ENCODE data around the gene CPA4. TPM values are rescaled to one million over a fixed set of nuclear protein-coding genes. Genes with fewer than 3 reads are reported as not detected.
A peak's percentile ranks its signal among the peaks of the same experiment; 100 is the strongest.

Gene CPA4
- total RNA-seq, 2 experiments from 2014 or later: not detected

DNA sequence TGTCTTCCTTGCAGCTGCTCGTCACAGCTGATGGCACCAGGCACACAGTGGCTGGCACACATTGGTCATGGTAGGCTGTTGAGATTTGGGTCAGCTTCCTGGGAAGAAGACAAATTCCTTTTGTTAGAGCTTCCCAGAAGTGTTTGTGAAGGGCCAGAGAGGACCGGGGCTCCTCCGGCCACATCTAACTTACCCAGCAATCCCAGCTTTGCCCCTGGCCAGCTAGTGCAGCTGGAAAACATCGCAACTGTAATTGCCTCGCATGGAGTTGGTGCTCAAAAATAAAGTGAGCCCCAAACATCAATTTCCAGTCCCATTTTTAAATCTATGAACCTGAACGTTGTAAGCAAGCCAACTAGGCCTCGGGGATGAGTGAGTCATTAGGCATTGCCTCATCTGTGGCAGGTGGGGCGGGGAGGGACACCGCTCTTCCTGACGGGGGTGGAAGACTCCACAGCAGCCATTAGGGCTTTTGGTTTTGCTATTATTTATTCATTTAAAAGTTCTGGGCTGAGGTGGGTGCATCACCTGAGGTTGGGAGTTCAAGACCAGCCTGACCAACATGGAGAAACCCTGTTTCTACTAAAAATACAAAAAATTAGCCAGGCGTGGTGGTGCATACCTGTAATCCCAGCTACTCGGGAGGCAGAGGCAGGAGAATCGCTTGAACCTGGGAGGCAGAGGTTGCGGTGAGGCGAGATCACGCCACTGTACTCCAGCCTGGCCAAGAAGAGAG is 64.1 kb downstream of the CPA4 start:
- Mint-ChIP-seq H3K27ac (no peak overlapping the region), H3K4me1 (no peaks in the 10 kb centered on the region), H3K4me3 (no peak overlapping the region), H3K27me3 (no peaks in the 10 kb centered on the region), H3K9me3 (peaks cover 13% of the 10 kb centered on the region), H3K36me3 (ENCODE audit: low read depth) (no peaks in the 10 kb centered on the region)
- ChIA-PET POLR2A (no interaction called here), CTCF (interaction anchor here (1.1 kb wide), 1 partner anchor 13 kb away, joined by 3 read pairs; the partner anchor contains the start of gene CPA5)
- no peak for DNase-seq

DNA sequence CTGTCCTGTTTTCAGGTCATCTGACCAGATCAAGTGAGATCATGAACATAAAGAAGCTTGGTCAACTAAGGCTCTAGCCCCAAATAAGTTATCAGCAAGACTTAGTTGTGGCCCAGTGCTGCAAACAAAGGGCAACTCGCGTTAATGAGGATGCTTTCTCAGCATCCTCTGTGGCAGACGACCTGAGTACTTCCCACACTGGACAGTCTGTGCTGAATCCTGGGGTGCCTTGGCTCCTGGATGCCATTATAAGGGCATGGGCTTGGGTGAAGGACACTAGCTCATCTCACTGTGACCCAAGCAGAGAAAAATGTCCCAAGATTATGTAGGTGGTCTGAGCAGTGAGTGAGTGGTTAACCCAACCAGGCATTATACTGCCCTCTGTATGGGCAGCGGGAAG is 65.5 kb downstream of the CPA4 start:
- CTCF ChIA-PET: interaction anchor here (0.6 to 1.1 kb wide), 3 partner anchors 12 to 161 kb away, joined by 3 to 5 read pairs (median 5); no protein-coding TSS in a partner anchor
- Mint-ChIP-seq H3K4me3 (no peak overlapping the region), H3K27me3 (no peaks in the 10 kb centered on the region), H3K4me1 (no peaks in the 10 kb centered on the region), H3K9me3 (peaks cover 13% of the 10 kb centered on the region), H3K36me3 (ENCODE audit: low read depth) (no peaks in the 10 kb centered on the region), H3K27ac (no peak overlapping the region)
- POLR2A ChIA-PET: no interaction called here
- no peak for DNase-seq

DNA sequence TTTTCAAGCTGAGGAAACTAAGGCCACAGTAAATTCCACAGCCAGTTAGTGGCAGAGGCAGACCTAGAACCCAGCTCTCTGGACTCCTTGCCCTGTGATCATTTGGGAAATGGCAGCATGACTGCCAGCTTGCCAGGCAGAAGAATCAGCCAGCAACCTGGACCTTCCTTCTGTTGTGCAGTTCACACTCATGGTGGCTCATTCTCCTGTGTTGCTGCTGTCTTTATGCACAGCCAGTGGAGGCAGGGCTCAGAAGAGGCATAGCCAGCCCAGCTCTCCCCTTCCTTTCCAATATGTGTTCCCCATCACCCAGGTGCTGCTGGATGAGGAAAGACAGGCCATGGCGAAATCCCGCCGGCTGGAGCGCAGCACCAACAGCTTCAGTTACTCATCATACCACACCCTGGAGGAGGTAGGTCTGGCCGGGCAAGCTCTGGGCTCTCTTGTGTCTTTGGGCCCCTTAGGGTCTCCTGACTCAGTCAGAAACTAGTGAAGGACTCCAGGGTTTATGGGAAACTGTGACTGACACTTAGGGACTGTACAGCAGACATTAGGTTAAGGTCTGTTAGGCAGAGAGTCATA is 66.4 kb downstream of the CPA4 start:
- ChIA-PET CTCF (interaction anchor here (0.6 kb wide), 1 partner anchor 160 kb away, joined by 3 read pairs; no protein-coding TSS in a partner anchor), POLR2A (no interaction called here)
- Mint-ChIP-seq H3K9me3 (peaks cover 13% of the 10 kb centered on the region), H3K4me1 (no peaks in the 10 kb centered on the region), H3K27ac (no peak overlapping the region), H3K4me3 (no peak overlapping the region), H3K27me3 (no peaks in the 10 kb centered on the region), H3K36me3 (ENCODE audit: low read depth) (no peaks in the 10 kb centered on the region)
- no peak for DNase-seq

DNA sequence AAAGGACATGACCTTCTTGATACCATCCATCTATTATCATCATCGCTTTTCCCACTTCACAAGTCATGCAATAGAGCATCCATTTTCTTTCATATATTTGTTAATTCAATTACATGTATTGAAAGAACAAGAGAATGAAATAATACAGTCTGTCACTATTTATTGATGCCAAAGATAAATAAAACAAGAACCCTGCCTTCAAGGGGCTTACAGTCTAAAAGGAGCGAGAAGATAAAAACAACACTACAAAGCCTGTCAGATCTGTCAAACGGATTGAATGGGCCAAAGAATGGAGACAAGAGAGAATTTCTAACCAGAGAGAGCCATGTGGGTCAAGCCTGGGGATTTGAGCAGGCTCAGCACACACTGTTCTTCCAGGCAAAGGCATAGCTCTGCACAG is 67.6 kb downstream of the CPA4 start:
- H3K4me3 Mint-ChIP-seq: no peak overlapping the region
- H3K27ac Mint-ChIP-seq: no peak overlapping the region
- no peaks in the 10 kb centered on the region for H3K27me3 Mint-ChIP-seq
- no peak for DNase-seq
- peaks cover 13% of the 10 kb centered on the region for H3K9me3 Mint-ChIP-seq
- H3K36me3 Mint-ChIP-seq (ENCODE audit: low read depth): no peaks in the 10 kb centered on the region
- CTCF ChIA-PET: no interaction called here
- POLR2A ChIA-PET: no interaction called here
- H3K4me1 Mint-ChIP-seq: no peaks in the 10 kb centered on the region

DNA sequence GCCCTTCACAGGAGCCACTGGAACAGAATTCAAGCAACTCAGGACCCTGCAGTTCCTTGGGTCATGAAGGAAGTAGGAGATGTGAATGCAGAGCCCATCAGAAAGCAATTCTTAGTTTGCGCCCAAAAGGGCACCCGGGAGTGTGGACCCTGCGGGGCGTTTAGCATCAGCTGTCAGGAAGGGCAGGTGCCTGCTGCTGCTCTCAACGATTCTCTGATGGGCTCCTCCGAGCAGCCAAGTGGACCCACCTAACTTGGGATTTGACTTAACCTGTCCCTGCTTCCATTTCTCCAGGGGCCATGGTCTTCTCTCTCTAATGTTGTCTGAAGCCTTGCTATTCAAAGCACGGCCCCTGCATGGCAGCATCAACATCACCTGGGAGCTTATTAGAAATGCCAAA is 68.7 kb downstream of the CPA4 start:
- Mint-ChIP-seq H3K36me3 (ENCODE audit: low read depth) (no peaks in the 10 kb centered on the region), H3K4me3 (no peak overlapping the region), H3K27ac (no peak overlapping the region), H3K9me3 (peaks cover 13% of the 10 kb centered on the region), H3K27me3 (no peaks in the 10 kb centered on the region), H3K4me1 (no peaks in the 10 kb centered on the region)
- DNase-seq: no peak
- ChIA-PET CTCF (no interaction called here), POLR2A (no interaction called here)

DNA sequence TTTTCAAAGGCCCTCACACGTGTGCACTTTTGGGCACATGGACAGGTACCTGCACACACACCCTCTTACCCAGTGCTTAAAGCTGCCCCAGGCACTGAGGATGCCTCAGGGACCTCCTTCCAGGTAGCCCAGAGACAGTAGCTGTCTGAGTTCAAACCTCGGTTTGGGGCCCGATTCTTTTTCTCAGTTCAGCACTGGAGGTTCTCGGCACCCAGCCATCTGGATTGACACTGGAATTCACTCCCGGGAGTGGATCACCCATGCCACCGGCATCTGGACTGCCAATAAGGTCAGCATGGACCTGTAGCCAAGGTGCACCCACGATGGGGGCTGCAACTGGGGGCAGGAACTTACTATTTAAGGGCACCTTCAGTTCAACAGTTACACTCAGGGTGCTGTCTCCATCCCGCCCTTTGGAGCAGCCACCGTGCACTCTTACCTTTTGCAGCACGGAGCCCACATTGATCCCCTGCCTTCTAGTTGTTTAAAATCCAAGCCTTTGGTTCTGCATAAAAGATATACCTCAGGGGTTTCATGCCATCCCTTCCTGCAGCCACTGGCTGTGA is 69.4 kb downstream of the CPA4 start:
- Mint-ChIP-seq H3K36me3 (ENCODE audit: low read depth) (peaks cover 2% of the 10 kb centered on the region), H3K27ac (no peak overlapping the region), H3K4me3 (no peak overlapping the region), H3K9me3 (peaks cover 18% of the 10 kb centered on the region), H3K4me1 (peaks cover 5% of the 10 kb centered on the region), H3K27me3 (no peaks in the 10 kb centered on the region)
- no peak for DNase-seq
- ChIA-PET CTCF (interaction anchor here (1.2 to 1.4 kb wide), 2 partner anchors 9 to 17 kb away, joined by 3 to 5 read pairs; partner anchors contain the start of gene CPA5), POLR2A (no interaction called here)

DNA sequence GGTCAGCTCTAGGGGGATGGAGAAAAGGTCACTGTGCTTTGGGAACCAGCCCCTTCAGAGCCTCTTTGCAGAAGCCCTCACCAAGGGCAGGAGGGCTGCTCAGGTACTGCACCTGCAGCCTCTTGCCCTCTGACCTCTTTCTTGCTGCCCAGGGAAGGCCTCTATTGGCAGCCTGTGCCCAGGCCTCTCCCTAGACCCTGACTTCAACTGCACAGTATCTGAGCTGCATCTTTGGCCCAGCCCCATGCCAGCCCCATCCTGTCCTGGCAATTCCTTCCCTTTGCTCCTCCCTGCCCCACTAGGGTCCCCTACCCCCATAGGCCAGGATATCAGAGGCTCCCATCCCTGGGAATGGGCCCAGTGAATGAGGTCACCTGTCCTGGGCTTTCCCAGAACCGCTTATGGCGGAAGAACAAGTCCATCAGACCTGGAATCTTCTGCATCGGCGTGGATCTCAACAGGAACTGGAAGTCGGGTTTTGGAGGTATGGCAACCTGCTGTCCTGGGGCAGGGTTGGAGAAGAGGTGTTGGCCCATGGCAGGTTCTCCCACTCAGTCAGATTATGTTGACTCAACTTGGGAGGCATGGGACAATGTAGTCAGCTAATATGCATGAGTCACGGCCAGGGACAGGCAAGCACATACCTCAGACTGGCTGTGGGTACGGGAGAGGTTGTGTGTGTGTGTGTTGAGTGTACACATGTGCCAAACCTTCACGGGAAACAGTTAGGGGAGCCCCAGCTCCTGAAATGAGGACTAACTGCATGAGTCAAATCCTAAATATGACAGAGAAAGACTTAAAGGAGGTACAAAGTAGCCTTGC is 70.3 kb downstream of the CPA4 start:
- Mint-ChIP-seq H3K27ac (no peak overlapping the region), H3K4me1 (peaks cover 10% of the 10 kb centered on the region), H3K9me3 (peaks cover 17% of the 10 kb centered on the region), H3K27me3 (no peaks in the 10 kb centered on the region), H3K36me3 (ENCODE audit: low read depth) (peaks cover 3% of the 10 kb centered on the region), H3K4me3 (no peak overlapping the region)
- ChIA-PET POLR2A (no interaction called here), CTCF (interaction anchor here (1.2 to 1.4 kb wide), 2 partner anchors 8 to 18 kb away, joined by 3 to 5 read pairs; partner anchors contain the start of gene CPA5)
- no peak for DNase-seq

DNA sequence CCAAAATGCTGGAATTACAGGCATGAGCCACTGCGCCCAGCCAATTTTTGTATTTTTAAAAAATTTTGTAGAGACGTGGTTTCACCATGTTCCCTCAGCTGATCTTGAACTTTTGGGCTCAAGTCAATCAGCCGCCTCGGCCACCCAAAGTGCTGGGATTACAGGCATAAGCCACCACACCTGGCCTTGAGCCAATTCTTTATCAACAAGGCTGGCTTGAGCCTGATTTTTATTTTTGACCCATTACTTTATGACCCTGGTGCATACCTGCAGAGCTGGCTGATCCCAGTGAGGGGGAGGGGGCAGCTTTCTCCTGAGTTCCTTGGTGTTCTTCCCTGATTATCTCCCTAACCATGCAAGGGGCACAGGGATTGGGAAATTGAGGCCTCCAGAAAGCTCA is 71.5 kb downstream of the CPA4 start:
- Mint-ChIP-seq H3K9me3 (peaks cover 15% of the 10 kb centered on the region), H3K36me3 (ENCODE audit: low read depth) (peaks cover 3% of the 10 kb centered on the region), H3K4me3 (no peak overlapping the region), H3K27ac (no peak overlapping the region), H3K27me3 (no peaks in the 10 kb centered on the region), H3K4me1 (peaks cover 22% of the 10 kb centered on the region)
- DNase-seq: no peak
- POLR2A ChIA-PET: interaction anchor here (0.6 kb wide), 1 partner anchor 193 kb away, joined by 5 read pairs; no protein-coding TSS in a partner anchor
- CTCF ChIA-PET: no interaction called here

DNA sequence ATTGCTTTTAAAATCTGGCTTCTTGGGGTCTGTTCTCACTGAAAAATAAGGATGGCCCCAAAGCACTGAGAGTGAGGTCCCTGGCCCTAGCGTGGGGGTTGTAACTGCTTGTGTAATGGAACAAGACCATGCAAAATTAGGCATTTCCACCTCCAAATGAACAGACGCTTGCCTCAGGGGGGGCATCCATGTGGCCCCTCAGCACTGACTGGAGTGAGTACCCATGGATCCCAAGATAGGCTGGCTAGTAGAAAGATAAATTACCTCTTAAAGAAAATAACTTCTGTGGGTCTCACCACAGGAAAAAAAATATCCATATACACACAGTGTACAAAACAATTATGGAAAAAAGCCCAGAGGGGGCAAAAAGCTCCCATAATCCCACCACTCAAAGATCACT is 72.1 kb downstream of the CPA4 start:
- Mint-ChIP-seq H3K27me3 (no peaks in the 10 kb centered on the region), H3K27ac (no peak overlapping the region), H3K4me3 (no peak overlapping the region), H3K4me1 (peaks cover 27% of the 10 kb centered on the region), H3K36me3 (ENCODE audit: low read depth) (peaks cover 3% of the 10 kb centered on the region), H3K9me3 (peaks cover 10% of the 10 kb centered on the region)
- ChIA-PET CTCF (no interaction called here), POLR2A (no interaction called here)
- no peak for DNase-seq

DNA sequence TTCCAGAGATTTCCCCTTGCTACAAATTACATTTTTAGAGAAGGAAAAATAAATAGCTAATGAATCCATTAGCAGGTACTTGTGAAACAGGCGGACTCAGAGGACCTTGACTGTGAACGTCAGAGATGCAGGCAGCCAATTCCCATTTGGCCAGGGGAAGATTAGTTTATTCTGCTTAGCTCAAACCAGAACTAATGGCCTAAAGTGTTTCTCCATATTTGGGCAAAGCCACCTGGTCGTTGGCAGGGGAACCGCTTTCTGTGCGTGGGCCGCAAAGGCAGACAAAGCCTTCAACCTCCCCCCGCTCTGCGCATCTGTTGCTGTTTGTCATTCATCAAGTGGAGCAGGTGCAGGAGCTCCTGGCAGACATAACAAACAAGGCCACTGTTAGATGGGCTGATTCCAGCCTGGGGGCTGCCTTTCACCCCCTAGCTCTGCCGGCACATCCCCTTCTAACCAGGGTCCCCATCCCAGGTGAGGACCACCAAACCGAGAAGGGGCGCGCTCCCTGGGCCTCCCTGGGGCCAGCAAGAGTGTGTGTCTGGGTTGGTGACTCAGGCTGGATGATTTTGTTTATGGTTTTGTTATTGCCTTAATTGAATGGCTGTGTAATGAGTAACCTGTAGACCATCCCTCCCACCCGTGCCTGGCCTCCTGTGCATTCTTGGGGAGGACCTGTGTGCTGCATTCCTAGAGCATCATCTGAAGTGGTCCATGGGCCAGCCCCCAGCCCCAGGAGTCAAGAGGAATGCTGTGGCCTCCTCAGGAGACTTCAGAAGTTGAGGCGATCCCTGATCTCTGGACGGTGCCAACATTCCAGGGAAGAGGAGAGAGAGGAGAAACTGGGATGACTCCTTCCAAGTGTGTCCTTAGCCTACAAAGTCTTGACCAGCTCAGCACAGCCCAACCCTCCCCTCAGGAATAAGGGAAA is 72.8 kb downstream of the CPA4 start:
- Mint-ChIP-seq H3K9me3 (peaks cover 5% of the 10 kb centered on the region), H3K27ac (no peak overlapping the region), H3K4me1 (peaks cover 27% of the 10 kb centered on the region), H3K36me3 (ENCODE audit: low read depth) (peaks cover 3% of the 10 kb centered on the region), H3K4me3 (no peak overlapping the region), H3K27me3 (no peaks in the 10 kb centered on the region)
- ChIA-PET POLR2A (no interaction called here), CTCF (no interaction called here)
- DNase-seq: no peak

DNA sequence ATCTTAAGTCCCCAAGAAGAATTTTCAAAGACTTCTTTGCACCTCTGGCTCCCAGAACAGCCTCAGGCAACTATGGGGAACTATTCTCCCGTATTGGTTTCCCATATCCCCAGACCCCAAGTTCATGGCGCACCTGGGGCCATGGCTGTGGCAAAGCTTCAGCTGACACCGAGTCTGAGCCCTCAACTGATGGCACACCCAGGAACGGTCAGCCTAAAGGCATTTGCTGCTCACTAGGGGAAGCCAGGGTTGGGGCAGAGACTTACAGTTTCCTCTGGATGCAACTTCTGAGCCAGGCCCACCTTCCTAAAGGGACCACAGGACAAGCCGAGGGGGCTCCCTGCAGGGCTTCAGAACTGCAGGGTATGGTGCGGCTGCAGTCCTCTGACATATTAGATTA is 73.6 kb downstream of the CPA4 start:
- no peak for DNase-seq
- ChIA-PET CTCF (no interaction called here), POLR2A (no interaction called here)
- H3K27ac Mint-ChIP-seq: no peak overlapping the region
- peaks cover 3% of the 10 kb centered on the region for H3K36me3 Mint-ChIP-seq (ENCODE audit: low read depth)
- peaks cover 5% of the 10 kb centered on the region for H3K9me3 Mint-ChIP-seq
- H3K4me1 Mint-ChIP-seq: peaks cover 27% of the 10 kb centered on the region
- H3K4me3 Mint-ChIP-seq: no peak overlapping the region
- no peaks in the 10 kb centered on the region for H3K27me3 Mint-ChIP-seq

DNA sequence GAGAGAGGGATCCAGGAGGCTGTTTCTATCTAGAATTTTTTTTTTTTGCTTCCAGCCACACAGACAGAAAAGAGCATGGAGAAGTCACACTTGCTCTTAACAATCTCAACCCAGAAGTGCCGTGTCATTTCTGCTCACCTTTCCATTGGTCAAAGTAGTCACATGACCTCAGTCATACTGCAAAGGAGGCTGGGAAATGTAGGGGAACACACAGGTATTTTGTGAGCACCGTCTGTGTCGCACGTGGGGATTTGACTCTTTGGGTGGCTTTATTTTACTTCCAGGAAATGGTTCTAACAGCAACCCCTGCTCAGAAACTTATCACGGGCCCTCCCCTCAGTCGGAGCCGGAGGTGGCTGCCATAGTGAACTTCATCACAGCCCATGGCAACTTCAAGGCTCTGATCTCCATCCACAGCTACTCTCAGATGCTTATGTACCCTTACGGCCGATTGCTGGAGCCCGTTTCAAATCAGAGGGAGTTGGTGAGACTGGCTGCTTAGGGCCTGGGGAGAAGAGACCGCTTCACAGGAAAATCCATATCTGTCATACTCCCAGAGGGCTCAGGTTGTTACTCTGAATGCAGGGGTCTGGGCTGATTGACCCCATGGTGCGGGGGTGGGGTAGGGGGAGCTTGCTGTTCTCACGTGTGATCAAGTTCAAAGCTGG is 74.3 kb downstream of the CPA4 start:
- ChIA-PET POLR2A (no interaction called here), CTCF (no interaction called here)
- DNase-seq: no peak
- Mint-ChIP-seq H3K9me3 (peaks cover 5% of the 10 kb centered on the region), H3K27ac (peak overlapping the region; percentile 33), H3K4me1 (peaks cover 27% of the 10 kb centered on the region), H3K27me3 (no peaks in the 10 kb centered on the region), H3K36me3 (ENCODE audit: low read depth) (peaks cover 3% of the 10 kb centered on the region), H3K4me3 (no peak overlapping the region)
